GM19467 (cell line): Measurements from ENCODE around the gene C1QTNF1.
"Not testable (repeated sequence)": the region's sequence is repeated elsewhere in the genome, so short reads cannot be mapped to it uniquely, and the experiment has no call there.

Experiments
- ATAC-seq: cut with Tn5 transposase; IDR thresholded peaks from one replicate; pipeline ENCODE4 v1.9.1; 2021; ENCODE audit warnings: mild to moderate bottlenecking, moderate library complexity; ENCODE audit not compliant: unreplicated experiment

The C1QTNF1 gene

DNA sequence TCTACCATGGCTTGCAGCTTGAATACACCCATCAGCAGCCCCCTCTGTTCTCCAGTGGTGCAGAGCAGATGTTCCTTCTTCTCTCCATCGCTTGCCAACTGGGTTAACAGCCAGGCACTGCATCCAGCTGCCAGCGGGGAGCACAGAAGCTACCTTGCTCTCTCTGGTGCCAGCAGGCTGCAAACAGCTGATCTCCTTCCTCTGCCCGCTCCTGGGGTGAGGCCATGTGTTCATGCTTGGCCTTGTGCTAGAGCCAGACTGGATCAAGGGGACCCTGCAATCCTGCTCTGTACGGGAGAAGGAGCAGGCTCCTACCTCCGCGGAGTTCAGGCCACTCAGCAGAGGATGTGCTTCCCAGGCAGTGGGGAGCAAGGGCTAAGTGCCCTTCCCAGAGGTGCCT, 26.6 kb downstream of the C1QTNF1 start:
- no peak for ATAC-seq

DNA sequence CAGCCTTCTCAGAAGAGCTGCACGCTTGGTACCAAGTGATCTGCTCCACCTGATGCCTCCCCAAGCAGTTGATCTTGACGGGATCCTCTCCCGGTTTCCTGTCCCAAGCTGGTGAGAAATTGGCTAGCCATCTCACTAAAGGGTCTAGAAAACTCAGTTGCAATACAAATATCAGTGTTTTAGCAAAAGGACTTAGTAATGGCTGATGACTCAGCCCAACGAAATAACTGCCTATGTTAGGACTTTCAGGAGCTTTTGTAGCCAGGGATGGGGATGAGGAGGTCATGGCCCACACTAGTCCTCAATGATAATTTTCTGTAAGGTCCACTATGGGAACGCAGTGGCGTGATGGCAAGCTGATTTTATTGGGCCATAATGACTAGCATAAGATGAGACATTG, 27.3 kb downstream of the C1QTNF1 start:
- no peak for ATAC-seq

DNA sequence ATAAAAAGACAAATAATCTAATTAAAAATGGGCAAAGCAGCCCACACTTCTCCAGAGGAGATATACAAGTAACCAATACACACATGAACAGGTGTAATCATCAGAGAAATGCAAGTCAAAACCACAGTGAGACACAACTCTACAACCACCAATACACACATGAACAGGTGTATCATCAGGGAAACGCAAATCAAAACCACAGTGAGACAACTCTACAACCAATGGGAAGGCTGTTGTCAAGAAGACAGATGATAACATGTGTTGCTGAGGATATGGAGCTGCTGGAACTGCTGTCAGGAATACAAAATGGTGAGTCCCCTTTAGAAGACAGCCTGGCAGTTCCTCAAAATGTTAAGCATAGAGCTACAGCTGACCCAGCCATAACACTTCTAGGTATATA, 28.2 kb downstream of the C1QTNF1 start:
- ATAC-seq = no peak

GRCh38 chr17:79053251-79053925, 29.4 kb downstream of the C1QTNF1 start:
- no peak for ATAC-seq

DNA sequence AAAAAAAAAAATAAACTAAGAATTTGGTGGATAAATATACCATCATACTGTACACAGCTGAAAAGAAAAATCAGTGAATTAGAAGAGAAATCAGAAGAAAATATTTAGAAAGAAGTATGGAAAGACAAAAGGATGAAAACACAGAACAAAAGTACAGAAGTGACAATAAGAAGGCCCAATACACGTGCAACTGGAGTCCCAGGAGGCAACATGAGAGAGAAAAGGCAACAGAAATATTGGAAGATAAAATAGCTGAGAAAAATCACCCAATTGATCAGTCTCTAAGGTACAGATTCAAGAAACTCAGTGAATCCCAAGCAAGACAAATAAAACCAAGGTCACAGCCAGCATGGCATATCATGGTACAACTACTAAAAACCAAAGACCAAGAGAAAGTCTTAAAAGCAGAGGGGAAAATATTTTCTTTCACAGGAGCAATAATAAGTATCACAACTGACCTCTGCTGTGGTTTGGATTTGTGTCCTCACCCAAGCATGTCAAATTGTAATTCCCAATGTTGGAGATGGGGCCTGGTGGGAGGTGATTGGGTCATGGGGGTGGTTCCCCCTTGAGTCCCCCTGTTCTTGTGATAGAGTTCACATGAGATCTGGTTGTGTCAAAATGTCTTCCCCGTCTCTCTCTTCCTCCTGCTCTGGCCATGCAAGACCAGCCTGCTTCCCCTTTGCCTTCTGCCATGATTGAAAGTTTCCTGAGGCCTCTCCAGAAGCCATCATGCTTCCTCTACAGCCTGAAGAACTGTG, 30.4 kb downstream of the C1QTNF1 start:
- no peak for ATAC-seq

DNA sequence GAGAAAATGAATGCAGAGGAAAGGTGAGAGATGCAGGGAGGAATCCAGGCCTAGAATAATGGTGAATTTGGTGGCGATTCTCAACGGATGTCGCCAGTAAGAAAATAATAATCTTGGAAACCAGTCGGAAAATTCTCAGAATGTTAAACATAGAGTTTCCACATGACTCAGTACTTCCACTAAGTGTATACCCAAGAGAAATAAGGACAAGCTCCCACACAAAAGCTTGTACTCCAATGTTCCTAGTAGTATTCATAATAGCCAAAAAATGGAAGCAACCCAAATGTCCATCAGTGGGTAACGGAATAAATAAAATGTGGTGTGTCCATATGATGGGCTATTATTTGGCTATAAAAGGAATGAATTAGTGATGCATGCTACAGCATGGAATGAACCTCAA, 31.2 kb downstream of the C1QTNF1 start:
- no peak for ATAC-seq

DNA sequence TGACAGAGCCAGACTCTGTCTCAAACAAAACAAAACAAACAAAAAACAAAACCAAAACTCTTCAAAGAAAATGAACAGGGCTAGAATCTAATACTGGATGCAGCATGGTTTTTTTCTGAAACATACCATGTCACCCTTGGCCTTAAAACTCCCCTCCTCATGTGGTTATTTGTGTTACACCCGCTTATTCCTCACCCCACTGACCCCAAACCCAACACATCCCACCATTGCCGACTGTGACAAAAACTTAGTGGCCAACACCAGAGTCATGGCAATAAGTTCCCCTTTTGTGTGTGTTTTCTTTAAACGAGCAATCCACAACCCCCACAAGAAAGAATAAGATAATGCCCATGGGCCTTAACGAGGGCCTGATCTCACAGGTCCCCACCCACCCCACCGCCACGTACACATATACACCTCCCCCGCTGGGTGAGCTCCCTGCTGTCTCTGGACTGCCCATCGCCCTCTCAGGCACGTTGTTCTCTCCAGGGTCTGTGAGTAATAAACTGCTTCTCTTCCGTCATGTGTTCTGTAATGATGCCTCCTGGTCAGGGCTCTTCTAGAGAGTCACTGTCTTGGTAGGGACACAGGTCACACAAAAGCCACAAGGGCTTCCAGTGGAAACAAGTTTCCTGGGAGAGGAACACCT, 33.9 kb downstream of the C1QTNF1 start:
- no peak for ATAC-seq

- no peak for ATAC-seq
Observed at GRCh38 chr17:79062691-79063090, 38.7 kb downstream of the C1QTNF1 start.

DNA sequence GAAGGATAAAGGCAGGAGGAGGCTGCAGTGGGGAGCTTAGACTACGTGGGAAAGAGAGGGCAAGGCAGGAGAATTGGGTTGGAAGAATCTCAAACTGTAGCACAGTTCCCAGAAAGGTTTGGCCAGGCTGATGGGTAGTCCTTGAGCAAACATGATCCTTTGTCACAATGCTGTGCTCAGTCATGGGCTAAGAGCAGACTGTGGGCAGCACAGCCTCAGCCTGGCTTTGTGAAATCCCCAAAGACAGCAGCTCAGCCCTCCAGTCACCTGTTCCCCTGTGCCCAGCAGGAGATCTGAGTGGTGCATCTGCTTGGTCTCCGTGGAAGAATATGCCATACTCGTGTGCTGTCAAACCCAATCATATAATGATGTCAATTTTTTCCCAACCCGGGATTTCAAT, 40.1 kb downstream of the C1QTNF1 start:
- no peak for ATAC-seq

DNA sequence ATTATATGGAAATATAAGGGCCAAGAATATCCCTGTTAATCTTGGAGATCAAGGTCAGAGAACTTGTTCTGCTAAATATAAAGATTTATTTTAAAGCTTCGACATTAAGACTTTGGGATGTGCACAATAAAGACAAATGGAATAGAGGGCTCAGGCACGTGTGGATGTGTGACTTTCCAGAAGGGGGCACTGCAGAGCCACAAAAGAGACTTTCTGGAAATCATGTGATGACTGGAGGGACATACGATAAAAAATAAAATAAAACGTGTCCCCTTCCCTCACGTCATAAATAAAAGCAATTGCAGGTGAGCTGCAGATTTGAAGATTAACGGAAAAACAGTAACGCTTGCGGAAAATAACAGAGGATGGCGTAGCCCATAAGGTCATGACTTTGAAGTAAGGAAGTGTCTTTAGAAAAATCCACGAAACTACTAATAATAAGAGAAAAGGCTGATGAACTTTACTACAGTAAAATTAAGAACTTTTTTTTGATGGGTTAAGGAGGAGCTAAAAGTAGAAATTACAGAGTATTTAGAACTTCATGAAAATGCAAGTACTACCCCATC, 41.2 kb downstream of the C1QTNF1 start:
- no peak for ATAC-seq

DNA sequence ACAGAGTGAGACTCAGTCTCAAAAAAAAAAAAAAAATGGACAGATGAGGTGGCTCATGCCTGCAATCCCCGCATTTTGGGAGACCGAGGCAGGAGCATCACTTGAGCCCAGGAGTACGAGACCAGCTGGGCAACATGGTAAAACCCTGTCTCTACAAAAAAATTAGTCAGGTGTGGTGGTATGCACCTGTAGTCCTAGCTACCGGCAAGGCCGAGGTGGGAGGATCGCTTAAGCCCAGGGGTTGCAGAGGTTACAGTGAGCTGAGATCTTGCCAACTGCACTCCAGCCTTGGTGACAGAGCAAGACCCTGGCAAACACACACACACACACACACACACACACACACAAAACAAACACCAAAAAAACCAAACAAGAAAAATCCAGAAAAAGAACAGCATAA, 43.0 kb downstream of the C1QTNF1 start:
- no peak for ATAC-seq

GRCh38 chr17:79070266-79070880, 46.4 kb downstream of the C1QTNF1 start:
- ATAC-seq = no peak

DNA sequence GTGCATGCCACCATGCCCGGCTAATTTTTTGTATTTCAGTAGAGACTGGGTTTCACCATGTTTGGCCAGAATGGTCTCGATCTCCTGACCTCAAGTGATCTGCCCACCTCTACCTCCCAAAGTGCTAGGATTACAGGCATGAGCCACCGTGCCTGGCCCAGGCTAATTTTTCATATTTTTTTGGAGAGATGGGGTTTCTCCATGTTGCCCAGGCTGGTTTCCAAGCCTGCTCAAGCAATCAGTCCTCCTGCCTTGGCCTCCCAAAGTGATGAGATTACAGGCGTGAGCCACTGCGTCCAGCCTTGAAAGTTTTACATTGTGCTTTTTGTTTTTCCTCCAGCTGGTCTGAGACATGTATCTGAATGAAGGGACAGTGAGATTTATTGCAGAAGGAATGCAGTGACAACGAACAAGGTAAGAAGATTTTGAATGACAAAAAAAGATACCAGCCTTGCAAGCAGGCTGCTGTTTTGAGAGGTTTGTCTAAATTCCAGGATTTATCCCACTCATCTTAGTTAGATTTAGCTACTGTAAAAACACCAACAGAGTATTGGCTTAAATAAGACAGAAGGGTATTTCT, 47.3 kb downstream of the C1QTNF1 start:
- no peak for ATAC-seq

DNA sequence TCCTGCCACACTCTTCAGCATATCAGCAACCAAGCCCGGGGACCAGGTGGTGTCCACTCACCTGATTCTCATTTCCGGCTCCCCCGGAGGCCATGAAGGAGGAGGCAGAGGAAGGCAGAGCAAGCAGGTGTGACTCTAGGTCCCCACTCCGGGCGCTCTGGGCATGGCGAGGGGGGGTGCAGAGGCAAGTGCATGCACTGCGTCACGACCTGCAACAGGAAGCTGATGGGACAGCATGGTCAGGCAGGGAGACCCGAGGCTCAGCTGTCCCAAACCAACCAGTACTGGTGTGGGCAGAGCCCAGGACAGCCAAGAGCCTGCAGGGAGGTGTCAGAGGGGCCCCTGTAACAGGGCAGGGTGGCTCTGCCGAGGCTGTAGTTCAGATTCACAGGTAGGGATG, 48.6 kb downstream of the C1QTNF1 start:
- no peak for ATAC-seq

- no peak for ATAC-seq
Observed at GRCh38 chr17:79073016-79073705, 49.2 kb downstream of the C1QTNF1 start.

DNA sequence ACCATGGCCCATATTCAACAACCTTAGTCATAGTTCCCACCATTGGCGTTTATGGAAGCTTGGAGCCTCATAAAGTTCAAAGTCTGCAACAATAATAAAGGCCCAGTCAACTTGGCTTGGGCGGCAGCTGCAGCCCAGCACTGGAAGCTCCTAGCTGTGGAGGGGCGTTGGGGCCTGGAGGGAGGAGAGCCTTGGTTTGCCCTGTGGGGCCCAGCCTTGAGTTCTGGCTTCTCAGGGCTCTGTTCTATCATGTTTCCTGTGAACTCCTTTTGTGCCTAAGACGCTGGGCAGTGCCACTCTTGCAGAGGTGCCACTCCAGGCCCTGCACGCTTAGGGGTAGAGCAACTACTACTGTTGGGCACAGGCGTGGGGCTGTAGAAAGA, 49.7 kb downstream of the C1QTNF1 start:
- no peak for ATAC-seq

- not testable (repeated sequence) for ATAC-seq
Observed at GRCh38 chr17:79074121-79074648, 50.2 kb downstream of the C1QTNF1 start.

GRCh38 chr17:79074649-79075445, 50.9 kb downstream of the C1QTNF1 start, which contains the start of gene ENGASE:
TSS of gene ENGASE (plus strand) at chr17:79074824. CDS start at chr17:79074945, 121 bp downstream.
- peak; percentile 85 for ATAC-seq

DNA sequence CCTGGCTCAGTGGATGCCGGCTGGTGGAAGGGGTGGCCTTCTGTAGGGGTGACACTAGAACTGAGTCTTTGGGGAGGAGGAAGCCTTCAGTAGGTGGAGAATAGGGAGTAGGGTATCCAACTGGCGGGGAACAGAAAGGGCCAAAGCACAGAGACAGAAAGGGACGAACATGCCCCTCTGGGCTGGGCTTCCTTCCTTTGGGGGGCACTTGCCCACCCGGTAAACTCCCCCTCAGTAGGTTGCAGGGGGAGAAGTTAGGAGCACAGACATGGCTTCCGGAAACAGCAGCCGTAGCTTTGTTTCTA, 51.4 kb downstream of the C1QTNF1 start:
- ATAC-seq = no peak
